Kidney (tissue), 14 donors: ENCODE measurements around the gene CARNS1. TPM values are rescaled to one million over a fixed set of nuclear protein-coding genes. Genes with fewer than 3 reads are reported as not detected.

ENCODE experiments used
- DNase-seq, 5 donors: peaks; one replicate each; pipeline ENCODE4 v3.0.0-alpha.2; 2013 to 2020
- FAIRE-seq: peaks from 2 replicates; lab custom pipeline; 2012; peaks lifted over from hg19 to GRCh38; lab: Jason Lieb, UNC
- H3K27ac ChIP-seq, 2 donors: one replicate each; pipeline ENCODE4 v1.7.0; 2013; ENCODE audit warnings: low read depth in 2 of 2, low read length in 2 of 2, inconsistent platforms in 1 of 2
- H3K27me3 ChIP-seq: one replicate; pipeline ENCODE4 v1.7.1; 2013; ENCODE audit warnings: low read length, inconsistent platforms; ENCODE audit not compliant: control insufficient read depth, insufficient read depth
- H3K36me3 ChIP-seq, 3 donors: one replicate each; pipeline versions ENCODE4 v1.7.0 to v1.7.1; 2013; ENCODE audit warnings: low read length in 3 of 3, control low read depth in 1 of 3, inconsistent platforms in 1 of 3; ENCODE audit not compliant: insufficient read depth in 3 of 3, control insufficient read depth in 2 of 3
- H3K4me1 ChIP-seq, 3 donors: one replicate each; pipeline versions ENCODE4 v1.7.0 to v1.7.1; 2013; ENCODE audit warnings: low read length in 3 of 3, inconsistent platforms in 1 of 3, low read depth in 1 of 3; ENCODE audit not compliant: control insufficient read depth in 2 of 3, insufficient read depth in 2 of 3
- H3K4me3 ChIP-seq, 3 donors: one replicate each; pipeline versions ENCODE4 v1.7.0 to v1.8.1; 2013; ENCODE audit warnings: low read length in 3 of 3, control low read depth in 1 of 3, inconsistent platforms in 1 of 3
- H3K9ac ChIP-seq, 3 donors: one replicate each; pipeline versions ENCODE4 v1.7.0 to v1.7.1; 2013; ENCODE audit warnings: low read length in 3 of 3, control low read depth in 1 of 3, inconsistent platforms in 1 of 3
- H3K9me3 ChIP-seq, 3 donors: one replicate each; pipeline versions ENCODE4 v1.7.0 to v1.7.1; 2013; ENCODE audit warnings: low read length in 3 of 3, control low read depth in 1 of 3, inconsistent platforms in 1 of 3; ENCODE audit not compliant: control insufficient read depth in 2 of 3, insufficient read depth in 1 of 3
- intact Hi-C: fragments of 100-400 bp; cut with DNase I; formaldehyde crosslinking; loops from one replicate; pipeline ENCODE4 v1.11.1; 2022
- polyA plus RNA-seq: library from polyadenylated mRNA; stranded (reverse); fragments of 350-450 nt; fragmentation: Illumina TruSeq; extraction: RNeasy Lipid Tissue Mini Kit (QIAGEN cat#74804); gene quantifications from one replicate; pipeline ENCODE4 v1.2.3, GENCODE V29; 2014; ENCODE audit warnings: low read depth, low replicate concordance; ENCODE audit not compliant: insufficient read depth
- total RNA-seq: library from RNA; stranded (reverse); fragmentation: NEBNext Ultra II Directional; extraction: Animal tissue kit (Norgen Biotek cat#: 25700); gene quantifications from one replicate; pipeline ENCODE4 v1.2.1, GENCODE V29; 2021
- TF ChIP-seq, protein P1 (sequence below): IDR thresholded peaks from 3 replicates; pipeline ENCODE4 v1.5.1; 2012; ENCODE audit warnings: mild to moderate bottlenecking, moderate library complexity, borderline replicate concordance; ENCODE audit not compliant: insufficient read depth; ENCODE audit errors: extremely low read depth
- donor health status: control.
- donor health status: control.
- donor health status: control.
- donor health status: control.
- donor health status: control.
- donor health status: DM: yes; HTN: yes; CAD: no.
- donor health status: Normal renal cell carcinoma (clear cell type).

CARNS1 gene
- total and polyA plus RNA-seq, 2 donors from 2014 or later: 0.80 to 1.7 TPM

GRCh38 chr11:67410984-67411784 is 4.3 kb upstream of the CARNS1 start:
- Histone ChIP-seq H3K4me1 (peaks cover 0 to 8% (median 0%) of the 10 kb centered on the region in 3 donors), H3K9ac (no peak overlapping the region), H3K27ac (no peak overlapping the region), H3K4me3 (no peak overlapping the region), H3K36me3 (no peaks in the 10 kb centered on the region), H3K9me3 (no peaks in the 10 kb centered on the region), H3K27me3 (no peaks in the 10 kb centered on the region)
- no peak for DNase-seq
- TF ChIP-seq, protein P1, sequence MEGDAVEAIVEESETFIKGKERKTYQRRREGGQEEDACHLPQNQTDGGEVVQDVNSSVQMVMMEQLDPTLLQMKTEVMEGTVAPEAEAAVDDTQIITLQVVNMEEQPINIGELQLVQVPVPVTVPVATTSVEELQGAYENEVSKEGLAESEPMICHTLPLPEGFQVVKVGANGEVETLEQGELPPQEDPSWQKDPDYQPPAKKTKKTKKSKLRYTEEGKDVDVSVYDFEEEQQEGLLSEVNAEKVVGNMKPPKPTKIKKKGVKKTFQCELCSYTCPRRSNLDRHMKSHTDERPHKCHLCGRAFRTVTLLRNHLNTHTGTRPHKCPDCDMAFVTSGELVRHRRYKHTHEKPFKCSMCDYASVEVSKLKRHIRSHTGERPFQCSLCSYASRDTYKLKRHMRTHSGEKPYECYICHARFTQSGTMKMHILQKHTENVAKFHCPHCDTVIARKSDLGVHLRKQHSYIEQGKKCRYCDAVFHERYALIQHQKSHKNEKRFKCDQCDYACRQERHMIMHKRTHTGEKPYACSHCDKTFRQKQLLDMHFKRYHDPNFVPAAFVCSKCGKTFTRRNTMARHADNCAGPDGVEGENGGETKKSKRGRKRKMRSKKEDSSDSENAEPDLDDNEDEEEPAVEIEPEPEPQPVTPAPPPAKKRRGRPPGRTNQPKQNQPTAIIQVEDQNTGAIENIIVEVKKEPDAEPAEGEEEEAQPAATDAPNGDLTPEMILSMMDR: no peak
- intact Hi-C loops: no loop called here
- FAIRE-seq: no peak

DNA sequence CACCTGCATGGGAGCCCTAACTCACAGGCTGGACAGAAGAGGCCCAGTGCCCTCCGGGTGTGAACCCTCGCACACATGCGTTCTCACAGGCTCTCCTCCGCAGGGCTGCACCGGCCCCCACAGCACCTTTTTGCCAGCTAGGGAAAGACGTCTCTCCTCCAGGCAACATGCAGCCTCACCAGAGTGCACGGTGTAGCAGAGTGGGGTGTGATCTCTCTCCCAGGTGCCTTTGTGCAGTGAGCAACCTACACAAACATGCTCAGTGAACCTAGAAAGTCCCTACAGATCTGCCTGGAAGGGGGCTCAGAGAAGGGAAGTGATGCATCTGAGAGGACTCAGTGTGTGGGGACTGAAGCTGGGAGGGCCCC is 3.7 kb upstream of the CARNS1 start:
- TF ChIP-seq, protein P1: no peak
- Histone ChIP-seq H3K36me3 (no peaks in the 10 kb centered on the region), H3K4me1 (peaks cover 0 to 9% (median 0%) of the 10 kb centered on the region in 3 donors), H3K9me3 (no peaks in the 10 kb centered on the region), H3K4me3 (no peak overlapping the region), H3K9ac (no peak overlapping the region), H3K27me3 (no peaks in the 10 kb centered on the region), H3K27ac (no peak overlapping the region)
- intact Hi-C loops: no loop called here
- DNase-seq (no peak), FAIRE-seq (no peak)

DNA sequence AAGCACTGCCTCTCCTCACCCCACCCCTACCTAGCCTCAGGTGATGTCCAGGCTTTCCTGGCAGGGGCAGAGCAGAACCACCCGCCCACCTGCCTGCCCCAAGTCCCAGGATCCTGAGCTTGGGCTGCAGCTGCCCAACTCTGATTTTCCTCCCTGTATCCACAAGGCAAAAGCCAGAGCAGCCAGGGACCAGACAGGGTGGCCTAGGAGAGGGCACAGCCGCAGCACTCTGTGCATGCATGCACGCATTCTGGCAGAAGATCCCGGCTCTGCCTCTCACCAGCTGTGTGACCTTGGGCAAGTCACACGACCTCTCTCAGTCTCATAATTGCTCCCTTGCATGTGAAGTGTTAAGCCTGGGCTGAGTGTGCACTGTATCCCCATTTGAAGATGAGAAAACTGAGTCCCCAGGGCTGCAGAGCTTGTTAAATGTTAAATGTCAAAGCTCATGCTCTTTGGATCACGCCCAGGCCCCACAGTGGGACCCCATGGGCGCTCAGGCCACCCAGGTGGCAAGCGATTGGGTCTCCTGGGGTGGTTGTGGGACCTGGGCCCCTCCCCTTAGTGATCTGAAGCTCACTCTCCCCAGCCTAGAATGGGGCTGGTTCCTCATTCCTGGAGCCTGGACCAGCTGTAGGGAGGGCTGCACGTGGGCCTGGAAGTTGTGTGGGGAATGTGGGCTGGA is 2.8 kb upstream of the CARNS1 start:
- no peaks in the 10 kb centered on the region for H3K9me3 ChIP-seq
- TF ChIP-seq, protein P1: no peak
- no peak overlapping the region for H3K4me3 ChIP-seq
- intact Hi-C loops: no loop called here
- H3K9ac ChIP-seq: no peak overlapping the region
- peaks cover 0 to 11% (median 0%) of the 10 kb centered on the region in 3 donors for H3K4me1 ChIP-seq
- no peak for FAIRE-seq
- no peak overlapping the region for H3K27ac ChIP-seq
- no peaks in the 10 kb centered on the region for H3K27me3 ChIP-seq
- H3K36me3 ChIP-seq: no peaks in the 10 kb centered on the region
- DNase-seq: no peak
